D721Med (cell line): ENCODE measurements around the gene PCSK6.
"Not testable (repeated sequence)": the region's sequence is repeated elsewhere in the genome, so short reads cannot be mapped to it uniquely, and the experiment has no call there.

Source experiments
- DNase-seq: peaks from one replicate; pipeline ENCODE4 v3.0.0; 2011; ENCODE audit warnings: low spot score; ENCODE audit not compliant: insufficient read length
- FAIRE-seq: peaks from 2 replicates; lab custom pipeline; 2011; peaks lifted over from hg19 to GRCh38; lab: Jason Lieb, UNC
- TF ChIP-seq, protein P1 (sequence below): IDR thresholded peaks from 2 replicates; pipeline ENCODE4 v1.5.1; 2012; ENCODE audit warnings: mild to moderate bottlenecking, control low read depth; ENCODE audit not compliant: insufficient read depth; ENCODE audit errors: missing control alignments

PCSK6 gene

DNA sequence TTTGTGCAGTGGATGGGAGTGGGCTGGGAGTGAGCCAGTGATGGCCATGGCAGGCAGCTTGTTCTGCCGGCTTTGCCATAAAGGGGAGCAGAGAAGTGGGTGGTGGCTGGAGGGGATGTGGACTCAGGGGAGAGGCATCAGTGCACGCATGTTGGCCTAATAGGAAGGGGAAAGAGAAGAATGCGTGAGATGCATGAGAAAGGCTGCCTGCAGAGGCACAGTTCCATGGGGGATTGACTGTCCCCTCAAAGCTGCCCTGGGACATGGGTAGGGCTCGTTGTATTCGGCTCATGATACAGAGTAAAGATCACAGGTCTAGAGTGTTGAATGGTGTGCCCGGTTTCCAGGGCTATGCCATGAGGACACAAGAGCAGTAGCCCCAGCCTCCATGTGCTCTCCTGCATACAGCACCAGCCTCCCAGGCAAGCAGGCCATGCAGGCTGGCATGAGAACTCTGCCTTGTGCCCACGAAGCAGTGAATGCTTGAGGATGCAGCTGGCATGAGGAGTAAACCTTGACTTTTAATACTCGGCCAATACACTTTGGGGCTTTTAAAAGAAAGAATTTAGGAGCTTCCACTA, 126.4 kb downstream of the PCSK6 start:
- FAIRE-seq (no peak), DNase-seq (no peak)
- TF ChIP-seq, protein P1, sequence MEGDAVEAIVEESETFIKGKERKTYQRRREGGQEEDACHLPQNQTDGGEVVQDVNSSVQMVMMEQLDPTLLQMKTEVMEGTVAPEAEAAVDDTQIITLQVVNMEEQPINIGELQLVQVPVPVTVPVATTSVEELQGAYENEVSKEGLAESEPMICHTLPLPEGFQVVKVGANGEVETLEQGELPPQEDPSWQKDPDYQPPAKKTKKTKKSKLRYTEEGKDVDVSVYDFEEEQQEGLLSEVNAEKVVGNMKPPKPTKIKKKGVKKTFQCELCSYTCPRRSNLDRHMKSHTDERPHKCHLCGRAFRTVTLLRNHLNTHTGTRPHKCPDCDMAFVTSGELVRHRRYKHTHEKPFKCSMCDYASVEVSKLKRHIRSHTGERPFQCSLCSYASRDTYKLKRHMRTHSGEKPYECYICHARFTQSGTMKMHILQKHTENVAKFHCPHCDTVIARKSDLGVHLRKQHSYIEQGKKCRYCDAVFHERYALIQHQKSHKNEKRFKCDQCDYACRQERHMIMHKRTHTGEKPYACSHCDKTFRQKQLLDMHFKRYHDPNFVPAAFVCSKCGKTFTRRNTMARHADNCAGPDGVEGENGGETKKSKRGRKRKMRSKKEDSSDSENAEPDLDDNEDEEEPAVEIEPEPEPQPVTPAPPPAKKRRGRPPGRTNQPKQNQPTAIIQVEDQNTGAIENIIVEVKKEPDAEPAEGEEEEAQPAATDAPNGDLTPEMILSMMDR: no peak

GRCh38 chr15:101362359-101362758, 127.1 kb downstream of the PCSK6 start:
- no peak for FAIRE-seq
- no peak for DNase-seq
- TF ChIP-seq, protein P1: no peak

- TF ChIP-seq, protein P1: no peak
- DNase-seq (no peak), FAIRE-seq (no peak)
These were observed 128.1 kb downstream of the PCSK6 start for GRCh38 chr15:101361418-101361817.

DNA sequence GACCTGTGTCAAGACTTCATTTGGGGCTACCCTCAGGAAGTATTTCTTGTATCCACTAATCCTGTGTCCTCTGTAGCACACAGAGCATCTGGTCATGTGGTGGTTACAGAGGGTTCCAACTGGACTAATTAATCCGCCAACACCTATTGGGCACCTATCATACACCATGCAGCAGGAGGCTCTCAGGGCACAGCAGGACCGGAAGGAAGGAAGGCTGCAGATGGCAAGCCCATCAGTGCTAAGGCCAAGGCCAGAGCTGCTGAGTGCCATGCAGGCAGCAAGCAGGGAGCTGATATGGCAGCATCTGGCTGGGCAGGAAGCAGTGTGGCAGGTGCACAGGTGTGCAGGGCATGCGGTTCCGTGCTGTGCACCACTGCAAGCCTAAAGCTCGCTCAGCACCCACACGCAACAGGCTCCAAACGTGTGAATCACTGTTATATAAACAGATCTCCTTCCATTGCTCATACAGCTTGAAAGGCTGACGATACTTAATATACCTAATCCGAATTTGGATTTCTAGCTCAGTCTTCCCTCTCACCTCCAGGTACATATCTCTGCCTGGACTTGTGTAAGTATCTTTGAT, 130.1 kb downstream of the PCSK6 start:
- no peak for DNase-seq
- TF ChIP-seq, protein P1: no peak
- no peak for FAIRE-seq

DNA sequence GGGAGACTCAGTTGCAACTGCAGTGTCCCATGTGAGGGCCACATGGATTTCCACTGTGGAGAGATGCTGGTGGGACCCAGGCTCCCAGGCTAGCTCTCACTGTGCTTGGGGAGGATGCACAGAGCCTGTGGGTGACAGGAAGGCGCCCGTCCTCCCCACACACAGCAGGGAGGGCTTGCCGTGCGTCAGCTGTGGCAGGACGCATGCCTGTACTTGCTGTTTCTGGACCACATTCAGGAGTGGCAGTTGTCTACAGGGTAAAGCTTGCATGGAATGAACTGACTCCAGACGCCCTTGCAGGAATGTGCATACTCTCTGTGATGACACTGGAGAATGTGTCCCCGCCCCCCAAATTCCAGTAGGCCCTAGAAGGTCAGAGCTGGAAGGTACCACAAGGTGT, 130.6 kb downstream of the PCSK6 start:
- TF ChIP-seq, protein P1: no peak
- DNase-seq (no peak), FAIRE-seq (no peak)

- DNase-seq (no peak), FAIRE-seq (no peak)
- TF ChIP-seq, protein P1: no peak
These were observed 131.6 kb downstream of the PCSK6 start for GRCh38 chr15:101357885-101358284.

GRCh38 chr15:101357333-101357732, 132.2 kb downstream of the PCSK6 start:
- FAIRE-seq: no peak
- DNase-seq: no peak
- TF ChIP-seq, protein P1: no peak

GRCh38 chr15:101356512-101357172, 132.9 kb downstream of the PCSK6 start:
- not testable (repeated sequence) for FAIRE-seq
- DNase-seq: peak; percentile 78
